Superior temporal gyrus (tissue), 1 donor: Measurements from ENCODE around the gene PTPN21.

Experiments
- DNase-seq: peaks from one replicate; pipeline ENCODE4 v3.0.0-alpha.2; 2016; ENCODE audit errors: extremely low spot score

PTPN21 gene

GRCh38 chr14:88504602-88505001, 50.2 kb downstream of the PTPN21 start:
- no peak for DNase-seq

DNA sequence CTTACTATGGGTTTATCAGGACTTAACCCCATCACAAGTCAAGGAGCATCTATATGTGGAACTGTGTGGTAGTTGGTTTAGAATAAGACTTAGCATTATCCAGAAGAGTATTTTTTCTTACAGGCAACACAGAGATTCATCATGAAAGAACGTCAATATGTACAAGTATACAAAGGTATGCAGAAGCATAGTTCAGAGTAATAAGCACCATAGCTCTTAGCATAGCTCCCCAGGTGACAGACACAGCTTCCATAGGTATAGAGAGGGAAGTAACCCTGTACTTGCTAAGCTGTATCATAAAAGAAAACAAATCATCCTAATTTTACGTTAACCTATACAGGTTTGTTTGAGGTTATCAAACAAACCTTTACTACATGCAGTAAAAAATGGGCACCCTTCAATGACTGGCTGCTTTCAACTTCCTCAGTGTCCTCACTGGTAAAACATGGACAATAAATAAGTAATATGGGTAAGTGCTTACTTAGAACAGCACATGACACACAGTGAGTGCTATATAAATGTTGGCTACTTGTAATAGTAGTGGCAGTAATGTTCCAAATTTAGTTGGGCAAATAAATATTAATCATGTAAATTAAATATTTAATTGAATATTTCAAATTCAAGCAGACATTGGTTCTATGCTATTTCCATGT, 50.9 kb downstream of the PTPN21 start:
- DNase-seq: no peak

GRCh38 chr14:88502740-88503139, 52.1 kb downstream of the PTPN21 start:
- no peak for DNase-seq

GRCh38 chr14:88500611-88501010, 54.2 kb downstream of the PTPN21 start:
- no peak for DNase-seq

GRCh38 chr14:88499225-88499624, 55.6 kb downstream of the PTPN21 start:
- DNase-seq: no peak

- peak; percentile 68 for DNase-seq
Measured at GRCh38 chr14:88496414-88496813, 58.4 kb downstream of the PTPN21 start.

- DNase-seq: no peak
Measured at GRCh38 chr14:88493392-88494185, 61.2 kb downstream of the PTPN21 start.

- DNase-seq: peak; percentile 91
Measured at GRCh38 chr14:88492272-88493089, 62.3 kb downstream of the PTPN21 start.

GRCh38 chr14:88490168-88490567, 64.6 kb downstream of the PTPN21 start:
- no peak for DNase-seq

GRCh38 chr14:88488897-88489296, 65.9 kb downstream of the PTPN21 start:
- no peak for DNase-seq

GRCh38 chr14:88488081-88488480, 66.7 kb downstream of the PTPN21 start:
- no peak for DNase-seq

DNA sequence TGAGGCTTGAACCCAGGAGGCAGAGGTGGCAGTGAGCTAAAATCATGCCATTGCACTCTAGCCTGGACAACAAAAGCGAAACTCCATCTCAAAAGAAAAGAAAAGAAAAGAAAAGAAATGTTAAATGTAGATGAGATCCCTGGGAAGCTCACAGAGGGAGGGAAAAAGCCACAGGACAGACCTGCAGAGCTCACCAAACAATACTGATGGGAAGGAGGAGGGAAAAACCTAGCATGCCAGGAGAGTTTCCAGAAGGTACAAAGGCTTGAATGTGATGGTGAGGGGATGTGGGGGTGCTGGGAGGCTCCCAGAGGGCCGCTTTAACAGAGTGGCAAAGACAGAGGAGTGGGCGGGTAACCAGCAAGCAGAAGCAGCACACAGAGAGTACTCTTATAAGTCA, 72.3 kb downstream of the PTPN21 start:
- DNase-seq: no peak

GRCh38 chr14:88481794-88482193, 73.0 kb downstream of the PTPN21 start:
- no peak for DNase-seq

DNA sequence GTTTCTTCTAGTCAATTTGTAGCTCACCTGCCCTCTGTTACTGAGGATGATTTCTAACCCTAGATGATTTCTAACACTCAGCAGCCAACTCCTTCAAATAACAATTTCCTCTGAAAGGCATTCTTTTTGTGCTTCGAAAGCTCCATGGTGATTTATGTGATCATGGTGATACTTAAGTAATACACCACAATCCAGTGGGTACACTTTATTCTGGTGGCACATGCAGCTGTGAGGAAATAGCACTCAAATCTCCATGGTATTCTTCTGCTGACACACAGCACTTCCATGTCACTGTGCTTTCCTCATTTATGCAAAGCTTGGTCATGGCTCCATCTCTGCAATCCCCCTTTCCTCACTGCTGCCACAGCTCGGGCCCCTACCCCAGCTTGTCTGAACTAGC, 73.7 kb downstream of the PTPN21 start:
- no peak for DNase-seq

DNA sequence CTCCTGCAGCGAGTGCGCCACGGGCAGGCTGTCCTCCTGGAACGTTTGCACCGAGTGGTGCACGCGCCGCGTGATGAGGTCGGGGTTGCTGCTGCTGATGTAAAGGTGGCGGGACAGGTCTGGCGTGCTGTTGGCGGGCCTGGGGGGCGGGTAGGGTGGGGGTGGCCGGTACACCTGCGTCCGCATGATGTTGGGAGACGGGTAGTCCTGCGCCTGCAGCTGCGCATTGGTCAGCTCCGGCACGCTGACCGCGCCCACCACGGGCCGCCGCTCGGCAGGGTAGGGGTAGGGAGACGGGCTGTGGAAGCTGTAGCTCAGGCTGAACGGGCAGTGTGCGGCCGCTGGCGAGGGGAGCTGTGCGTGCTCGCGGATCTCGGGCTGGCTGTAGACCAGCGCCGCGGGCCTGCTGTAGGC, 75.2 kb downstream of the PTPN21 start:
- no peak for DNase-seq

- no peak for DNase-seq
Measured at GRCh38 chr14:88478931-88479330, 75.9 kb downstream of the PTPN21 start.

GRCh38 chr14:88477513-88478250, 77.1 kb downstream of the PTPN21 start:
- DNase-seq: no peak

GRCh38 chr14:88476825-88477224, 78.0 kb downstream of the PTPN21 start:
- DNase-seq: no peak

- DNase-seq: no peak
Measured at GRCh38 chr14:88476214-88476774, 78.5 kb downstream of the PTPN21 start.

DNA sequence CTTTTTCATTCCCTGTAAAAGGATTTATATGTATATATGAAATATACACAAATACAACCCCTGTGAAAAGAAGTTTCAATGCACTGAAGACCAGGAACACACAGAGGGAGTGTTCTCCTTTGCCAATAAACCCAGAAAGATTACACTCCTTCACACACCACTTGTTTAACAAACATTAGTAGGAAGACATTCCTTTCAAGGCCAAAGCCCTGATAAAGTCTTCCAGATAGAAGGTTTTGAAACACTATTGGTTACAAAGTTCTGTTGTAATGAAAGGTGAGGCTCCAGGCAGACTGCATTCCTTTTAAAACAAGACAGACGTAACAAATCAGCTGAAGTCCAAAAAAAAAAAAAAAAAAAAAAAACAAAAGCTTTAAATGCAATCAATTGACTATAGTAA, 81.0 kb downstream of the PTPN21 start:
- DNase-seq: no peak
